ENCODE measurements around the gene KDM1B.

DNA sequence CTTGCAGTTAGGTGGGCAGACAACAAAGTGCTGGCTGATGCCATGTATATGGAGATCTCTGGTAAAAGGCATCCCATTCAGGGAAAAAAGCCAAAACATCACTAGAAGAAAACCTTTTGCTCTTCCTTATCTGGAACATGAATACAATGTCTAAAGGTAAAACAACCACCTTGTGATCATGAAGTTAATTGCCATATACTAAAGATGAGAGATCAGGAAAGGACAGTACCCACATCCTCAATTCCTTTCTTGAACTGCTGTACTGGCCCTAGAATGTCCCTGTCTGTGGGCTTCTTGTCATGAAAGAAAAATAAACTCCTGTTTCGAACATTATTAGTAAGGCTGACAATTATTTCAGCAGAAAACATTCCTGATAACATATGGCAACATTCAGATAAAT, 89.9 kb downstream of the KDM1B start:
- TF ChIP-seq CTCF (conservative IDR thresholded peaks at IDR 0.05; ENCODE audit: low read length), result no peak
- no peak for TF ChIP-seq EZH2phosphoT487 (IDR thresholded peaks at IDR 0.05; ENCODE audit: borderline replicate concordance)
